ENCODE measurements around the gene DIP2B. TPM values are rescaled to one million over a fixed set of nuclear protein-coding genes. Genes with fewer than 3 reads are reported as not detected.

DIP2B gene
- 30.4 and 34.3 TPM in 2 replicates for total RNA-seq

GRCh38 chr12:50504798-50505674, at the start of gene DIP2B:
TSS of gene DIP2B (plus strand) at chr12:50504985. CDS start at chr12:50505141, 156 bp downstream.

GRCh38 chr12:50763639-50764285, 259.0 kb downstream of the DIP2B start, which contains the start of gene ATF1:
TSS of gene ATF1 (plus strand) at chr12:50764101. CDS start at chr12:50780146, 16,045 bp downstream.

Small RNA genes lying within 50 kb of the gene (small RNA-seq; reads per million reads assigned to genes)
- gene RF00019 (not detected), gene RNU6-238P (not detected), gene RNU6-769P (not detected)

Other genes with a start within 250 kb of the DIP2B start
- 601 and 610 TPM in 2 replicates for gene LIMA1, start 221.5 kb upstream of the DIP2B start, total RNA-seq
- not detected in 2 replicates for gene FAM186A, start 108.4 kb upstream of the DIP2B start, total RNA-seq
- 68.9 and 73.3 TPM in 2 replicates for gene LARP4, start 104.1 kb upstream of the DIP2B start, total RNA-seq

Measured in articular chondrocyte of knee joint (primary cell).